ENCODE results near the gene LMBR1.

The LMBR1 gene

GRCh38 chr7:156791241-156791640 is 101.7 kb downstream of the LMBR1 start:
- DNase-seq, result no peak

GRCh38 chr7:156790264-156790663 is 102.7 kb downstream of the LMBR1 start:
- no peak for DNase-seq

- DNase-seq, result no peak
Measured at GRCh38 chr7:156785998-156786543, 106.9 kb downstream of the LMBR1 start.

- DNase-seq, result no peak
Measured at GRCh38 chr7:156783864-156784263, 109.1 kb downstream of the LMBR1 start.

GRCh38 chr7:156781972-156782371 is 111.0 kb downstream of the LMBR1 start:
- DNase-seq, result no peak

GRCh38 chr7:156780724-156781455 is 112.1 kb downstream of the LMBR1 start:
- no peak for DNase-seq

GRCh38 chr7:156778668-156779067 is 114.3 kb downstream of the LMBR1 start:
- no peak for DNase-seq

- no peak for DNase-seq
Measured at GRCh38 chr7:156778201-156778600, 114.8 kb downstream of the LMBR1 start.

GRCh38 chr7:156777364-156778069 is 115.5 kb downstream of the LMBR1 start:
- no peak for DNase-seq

GRCh38 chr7:156776527-156776926 is 116.5 kb downstream of the LMBR1 start:
- DNase-seq, result no peak

GRCh38 chr7:156773966-156774365 is 119.0 kb downstream of the LMBR1 start:
- no peak for DNase-seq

- DNase-seq, result no peak
Measured at GRCh38 chr7:156772725-156773124, 120.3 kb downstream of the LMBR1 start.

- DNase-seq, result no peak
Measured at GRCh38 chr7:156768698-156769472, 124.1 kb downstream of the LMBR1 start.

- DNase-seq, result no peak
Measured at GRCh38 chr7:156766666-156767065, 126.3 kb downstream of the LMBR1 start.

GRCh38 chr7:156765901-156766656 is 126.9 kb downstream of the LMBR1 start:
- DNase-seq, result no peak

- DNase-seq, result no peak
Measured at GRCh38 chr7:156764766-156765165, 128.2 kb downstream of the LMBR1 start.

GRCh38 chr7:156764016-156764669 is 128.8 kb downstream of the LMBR1 start:
- DNase-seq, result no peak

- no peak for DNase-seq
Measured at GRCh38 chr7:156759579-156760202, 133.3 kb downstream of the LMBR1 start.

GRCh38 chr7:156759143-156759542 is 133.8 kb downstream of the LMBR1 start:
- no peak for DNase-seq

- no peak for DNase-seq
Measured at GRCh38 chr7:156754201-156754600, 138.8 kb downstream of the LMBR1 start.

- DNase-seq, result no peak
Measured at GRCh38 chr7:156753630-156754029, 139.4 kb downstream of the LMBR1 start.

GRCh38 chr7:156753229-156753560 is 139.8 kb downstream of the LMBR1 start:
- no peak for DNase-seq

Measured in NCI-H187 treated with DMSO at 0.1 percent for 48 hours (cell line).